ENCODE data around the gene TSPAN16. TPM values are rescaled to one million over a fixed set of nuclear protein-coding genes. Genes with fewer than 3 reads are reported as not detected.

TSPAN16 gene
- total and polyA plus RNA-seq, 2 of the 13 experiments (the other 11 are each of a cell fraction or from before 2014, with no cell fraction given), result not detected

- intact Hi-C loops (cut with micrococcal nuclease; ENCODE audit: unreplicated experiment), result no loop called here
- DNase-seq (ENCODE audit: low spot score), result no peak
- H3K4me3 ChIP-seq (replicated peaks in 1 of 3; ENCODE audit: insufficient read depth in 1 of 3, low read depth in 2 of 3, low read length in 3 of 3), result no peak overlapping the region
- in situ Hi-C loops (cut with HindIII; ENCODE audit: extremely low pct_ligation_motif_present, low pct_unique_long_range_greater_than_20kb), result no loop called here
- H3K27ac ChIP-seq (ENCODE audit: extremely low read length, insufficient read depth, low read length), result no peak overlapping the region
- POLR2A ChIA-PET, result no interaction called here
- H3K4me2 ChIP-seq (ENCODE audit: low read depth, low read length), result peak overlapping the region; percentile 57; the same call in 1 of the 2 replicates
- no peaks in the 10 kb centered on the region for H3K79me2 ChIP-seq (ENCODE audit: insufficient read depth, low read length)
- H3K4me1 ChIP-seq (ENCODE audit: insufficient read depth, low read length), result peaks cover 61% of the 10 kb centered on the region
- CTCF ChIA-PET (ENCODE audit: low intra/inter-chr PET ratio, low total read pairs), result no interaction called here
- peak overlapping the region; percentile 12 for H2AFZ ChIP-seq (ENCODE audit: low read length)
- peaks cover 0 to 2% of the 10 kb centered on the region in 2 experiments; a peak in 1 of 5 replicates for H3K27me3 ChIP-seq (ENCODE audit: control insufficient read depth in 1 of 2, insufficient read depth in 2 of 2, low read length in 2 of 2)
- WGBS (ENCODE audit: low lambda C conversion rate), result 57% methylated on average over 6 of the region's 7 CpGs
- no peak overlapping the region for H3K9ac ChIP-seq (ENCODE audit: insufficient read depth, low read depth, low read length)
- no peaks in the 10 kb centered on the region for H3K9me3 ChIP-seq (ENCODE audit: low read length)
- TF ChIP-seq, protein P1, sequence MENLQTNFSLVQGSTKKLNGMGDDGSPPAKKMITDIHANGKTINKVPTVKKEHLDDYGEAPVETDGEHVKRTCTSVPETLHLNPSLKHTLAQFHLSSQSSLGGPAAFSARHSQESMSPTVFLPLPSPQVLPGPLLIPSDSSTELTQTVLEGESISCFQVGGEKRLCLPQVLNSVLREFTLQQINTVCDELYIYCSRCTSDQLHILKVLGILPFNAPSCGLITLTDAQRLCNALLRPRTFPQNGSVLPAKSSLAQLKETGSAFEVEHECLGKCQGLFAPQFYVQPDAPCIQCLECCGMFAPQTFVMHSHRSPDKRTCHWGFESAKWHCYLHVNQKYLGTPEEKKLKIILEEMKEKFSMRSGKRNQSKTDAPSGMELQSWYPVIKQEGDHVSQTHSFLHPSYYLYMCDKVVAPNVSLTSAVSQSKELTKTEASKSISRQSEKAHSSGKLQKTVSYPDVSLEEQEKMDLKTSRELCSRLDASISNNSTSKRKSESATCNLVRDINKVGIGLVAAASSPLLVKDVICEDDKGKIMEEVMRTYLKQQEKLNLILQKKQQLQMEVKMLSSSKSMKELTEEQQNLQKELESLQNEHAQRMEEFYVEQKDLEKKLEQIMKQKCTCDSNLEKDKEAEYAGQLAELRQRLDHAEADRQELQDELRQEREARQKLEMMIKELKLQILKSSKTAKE (CRISPR knock-in tag; IDR thresholded peaks at IDR 0.05; ENCODE audit: borderline replicate concordance), result no peak
- TF ChIP-seq ZNF383 (CRISPR knock-in tag; IDR thresholded peaks at IDR 0.05; ENCODE audit: borderline replicate concordance) (no peak), BCL6 (CRISPR knock-in tag; IDR thresholded peaks at IDR 0.05) (no peak), SMAD1 (CRISPR knock-in tag; IDR thresholded peaks at IDR 0.05; ENCODE audit: borderline replicate concordance, low read depth) (no peak), HDAC1 (CRISPR knock-in tag; IDR thresholded peaks at IDR 0.05) (no peak), ZNF160 (CRISPR knock-in tag; IDR thresholded peaks at IDR 0.05) (no peak), FOSL2 (CRISPR knock-in tag; IDR thresholded peaks at IDR 0.05) (no peak), HOXA5 (CRISPR knock-in tag; IDR thresholded peaks at IDR 0.05) (no peak), SETDB1 (CRISPR knock-in tag; IDR thresholded peaks at IDR 0.05; ENCODE audit: borderline replicate concordance) (no peak)
- TF ChIP-seq, protein P2, sequence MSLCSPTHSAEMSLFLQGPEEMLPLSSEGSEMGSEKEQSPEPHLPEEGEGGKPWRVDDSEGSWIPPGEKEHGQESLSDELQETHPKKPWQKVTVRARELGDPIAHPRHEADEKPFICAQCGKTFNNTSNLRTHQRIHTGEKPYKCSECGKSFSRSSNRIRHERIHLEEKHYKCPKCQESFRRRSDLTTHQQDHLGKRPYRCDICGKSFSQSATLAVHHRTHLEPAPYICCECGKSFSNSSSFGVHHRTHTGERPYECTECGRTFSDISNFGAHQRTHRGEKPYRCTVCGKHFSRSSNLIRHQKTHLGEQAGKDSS (CRISPR knock-in tag; IDR thresholded peaks at IDR 0.05; ENCODE audit: borderline replicate concordance, low read depth), result no peak
- no peak for ATAC-seq
- BruUV-seq (replicated peaks), result no TSS peak
- no peak for FAIRE-seq
- no peaks in the 10 kb centered on the region for H4K20me1 ChIP-seq (ENCODE audit: insufficient read depth, low read length)
- no peaks in the 10 kb centered on the region for H3K36me3 ChIP-seq (replicated peaks in 1 of 2; ENCODE audit: control insufficient read depth in 1 of 2, insufficient read depth in 2 of 2, low read length in 2 of 2)
These were observed 26.6 kb upstream of the TSPAN16 start for GRCh38 chr19:11269408-11269807.
